Sigmoid colon (tissue), 4 donors: ENCODE measurements around the gene PRKCSH.

Source experiments
- CTCF ChIP-seq, 4 experiments: fragments of 450-650 bp in 3 of 4; fragments of 200-600 bp in 1 of 4; IDR thresholded peaks; one replicate each; pipeline ENCODE4 v1.5.1; 2016 to 2019; ENCODE audit warnings: antibody characterized with exemption in 4 of 4, mild to moderate bottlenecking in 3 of 4, moderate library complexity in 2 of 4
- POLR2A ChIP-seq, 2 donors: fragments of 450-650 bp; IDR thresholded peaks; one replicate each; pipeline ENCODE4 v1.6.1; 2016; ENCODE audit warnings: antibody characterized with exemption in 2 of 2, mild to moderate bottlenecking in 2 of 2, moderate library complexity in 2 of 2
- POLR2AphosphoS5 ChIP-seq, 4 donors: sonication (generic); formaldehyde crosslinking; IDR thresholded peaks; one replicate each; pipeline ENCODE4 v1.6.1; 2017; ENCODE audit warnings: antibody characterized with exemption in 4 of 4

DNA sequence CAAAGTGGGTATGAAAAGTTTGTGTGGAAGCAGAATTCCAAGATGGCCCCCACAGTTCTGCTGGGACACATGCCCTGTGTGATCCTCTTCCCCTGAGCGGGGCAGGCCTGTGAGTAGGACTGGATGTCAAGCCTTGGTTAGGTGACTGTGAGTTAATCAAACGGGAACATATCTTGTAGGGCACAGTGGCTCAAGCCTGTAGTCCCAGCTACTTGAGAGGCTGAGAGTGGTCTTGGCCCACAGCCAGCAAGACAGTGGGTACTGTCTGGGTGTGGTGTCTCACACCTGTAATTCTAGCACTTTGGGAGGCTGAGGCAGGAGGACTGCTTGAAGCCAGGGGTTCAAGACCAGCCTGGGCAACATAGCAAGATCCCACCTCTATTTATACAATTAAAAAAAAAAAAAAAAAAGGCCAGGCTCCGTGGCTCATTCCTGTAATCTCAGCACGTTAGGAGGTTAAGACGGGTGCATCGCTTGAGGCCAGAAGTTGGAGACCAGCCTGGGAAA, 63.8 kb downstream of the PRKCSH start:
- TF ChIP-seq POLR2A (IDR thresholded peaks at IDR 0.05) (no peak), CTCF (IDR thresholded peaks at IDR 0.05) (no peak), POLR2AphosphoS5 (IDR thresholded peaks at IDR 0.05) (no peak)
